ENCODE results near the gene ADM2.

The ADM2 gene

GRCh38 chr22:50445071-50445879, 36.1 kb upstream of the ADM2 start:
- DNase-seq, result peak in 4 of 6 experiments; percentile 13 to 47 (median 31)

DNA sequence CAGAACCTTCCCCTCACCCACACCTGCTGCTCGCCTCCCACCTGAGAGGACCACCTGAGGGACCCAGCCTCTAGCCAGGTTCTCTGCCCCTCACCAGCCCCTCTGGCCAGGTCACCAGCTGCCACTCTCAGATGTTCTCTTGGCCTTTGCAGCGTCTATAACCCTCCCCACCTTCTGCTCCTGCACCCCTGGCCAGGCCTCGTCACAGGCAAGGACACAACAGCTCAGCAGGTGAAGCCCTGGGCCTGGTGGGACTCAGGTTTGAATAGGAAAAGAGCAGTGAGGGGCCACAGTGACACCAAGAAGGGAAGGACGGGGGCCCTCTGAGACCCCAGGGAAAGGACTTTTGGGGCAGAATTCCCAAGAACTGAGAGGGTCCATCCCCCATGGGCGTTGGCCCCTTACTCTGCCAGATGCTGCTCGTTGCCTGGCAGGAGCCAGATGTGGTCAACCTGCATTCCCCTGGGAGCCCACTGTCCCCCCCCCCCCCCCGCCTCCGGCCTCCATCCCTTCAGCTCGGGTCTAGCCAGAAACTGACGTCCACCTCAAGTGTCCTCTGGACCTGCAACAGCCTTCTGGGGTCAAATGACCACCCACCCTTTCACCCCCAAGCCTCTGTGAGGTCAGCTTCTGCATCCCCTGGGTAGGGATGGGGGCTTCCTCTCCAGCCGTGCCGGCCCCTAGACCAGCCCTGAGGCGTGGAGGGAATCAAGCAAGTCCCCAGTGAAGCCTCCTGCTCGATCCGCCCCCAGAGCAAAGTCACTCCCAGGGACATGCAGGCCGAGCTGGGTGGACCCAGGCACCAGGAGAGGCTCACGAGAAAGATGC, 35.2 kb upstream of the ADM2 start:
- no peak for DNase-seq

DNA sequence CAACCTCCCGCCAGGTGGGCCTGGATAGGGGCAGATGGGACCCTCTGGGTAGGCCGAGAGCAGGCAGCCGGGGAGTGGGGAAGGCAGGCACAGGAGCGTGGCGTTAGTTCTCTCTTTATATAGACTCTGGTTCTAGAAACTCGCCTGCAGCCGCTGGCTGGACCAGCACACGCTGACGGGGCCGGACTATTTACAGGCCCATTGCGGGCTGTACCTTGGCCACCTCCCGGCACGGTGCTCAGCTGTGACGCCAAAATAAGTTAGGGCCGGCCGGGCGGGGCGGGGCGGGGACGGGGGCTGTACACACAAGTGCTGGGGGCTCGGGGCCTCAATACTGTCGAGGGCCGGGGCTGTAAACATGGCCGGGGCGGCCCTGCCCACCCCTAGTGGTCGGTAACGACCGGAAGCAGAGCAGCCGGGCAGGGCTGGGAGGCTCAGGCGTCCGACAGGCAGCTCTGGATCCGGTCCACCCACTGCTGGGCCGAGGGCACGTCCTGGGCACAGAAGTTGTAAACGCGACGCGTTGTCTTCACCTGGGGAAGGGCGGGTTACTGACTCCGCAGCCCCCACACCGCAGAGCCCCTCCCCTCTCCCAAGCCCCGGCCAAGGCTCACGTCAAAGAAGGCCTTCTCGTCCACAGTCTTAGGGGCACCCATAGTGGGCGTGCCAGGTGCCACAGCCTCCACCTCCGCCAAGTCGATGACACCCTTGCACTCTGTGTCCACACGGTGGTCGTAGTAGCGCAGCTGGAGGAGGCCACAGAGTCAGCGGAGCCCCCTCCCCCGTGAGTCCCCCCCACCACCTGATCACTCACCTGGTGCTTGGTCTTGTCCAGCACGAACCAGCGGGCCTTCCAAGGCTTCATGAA, 34.4 kb upstream of the ADM2 start:
- DNase-seq, result no peak

- DNase-seq, result no peak
Observed at GRCh38 chr22:50447576-50448551, 33.5 kb upstream of the ADM2 start.

DNA sequence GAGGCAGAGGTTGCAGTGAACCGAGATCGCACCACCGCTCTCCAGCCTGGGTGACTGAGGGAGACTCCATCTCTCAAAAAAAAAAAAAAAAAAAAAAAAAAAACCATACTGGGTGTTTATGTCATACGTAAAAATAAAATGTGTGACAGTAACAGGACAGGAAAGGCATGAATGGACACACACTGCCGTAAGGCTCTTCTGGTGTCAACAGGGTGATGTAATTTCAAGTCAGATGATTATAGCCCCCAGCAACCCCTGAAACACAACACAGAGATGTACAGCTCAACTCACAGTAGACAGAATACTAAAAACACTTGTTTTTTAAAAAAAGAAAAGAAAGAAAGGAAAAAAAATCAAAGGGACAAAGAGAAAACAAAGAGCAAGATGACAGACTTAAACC, 28.7 kb upstream of the ADM2 start:
- DNase-seq, result no peak

- no peak for DNase-seq
Observed at GRCh38 chr22:50454556-50455075, 26.7 kb upstream of the ADM2 start.

- no peak for DNase-seq
Observed at GRCh38 chr22:50455201-50455600, 26.1 kb upstream of the ADM2 start.

GRCh38 chr22:50456026-50456425, 25.3 kb upstream of the ADM2 start:
- DNase-seq, result no peak

- no peak for DNase-seq
Observed at GRCh38 chr22:50456466-50457234, 24.7 kb upstream of the ADM2 start.

GRCh38 chr22:50459016-50459415, 22.3 kb upstream of the ADM2 start:
- DNase-seq, result no peak

DNA sequence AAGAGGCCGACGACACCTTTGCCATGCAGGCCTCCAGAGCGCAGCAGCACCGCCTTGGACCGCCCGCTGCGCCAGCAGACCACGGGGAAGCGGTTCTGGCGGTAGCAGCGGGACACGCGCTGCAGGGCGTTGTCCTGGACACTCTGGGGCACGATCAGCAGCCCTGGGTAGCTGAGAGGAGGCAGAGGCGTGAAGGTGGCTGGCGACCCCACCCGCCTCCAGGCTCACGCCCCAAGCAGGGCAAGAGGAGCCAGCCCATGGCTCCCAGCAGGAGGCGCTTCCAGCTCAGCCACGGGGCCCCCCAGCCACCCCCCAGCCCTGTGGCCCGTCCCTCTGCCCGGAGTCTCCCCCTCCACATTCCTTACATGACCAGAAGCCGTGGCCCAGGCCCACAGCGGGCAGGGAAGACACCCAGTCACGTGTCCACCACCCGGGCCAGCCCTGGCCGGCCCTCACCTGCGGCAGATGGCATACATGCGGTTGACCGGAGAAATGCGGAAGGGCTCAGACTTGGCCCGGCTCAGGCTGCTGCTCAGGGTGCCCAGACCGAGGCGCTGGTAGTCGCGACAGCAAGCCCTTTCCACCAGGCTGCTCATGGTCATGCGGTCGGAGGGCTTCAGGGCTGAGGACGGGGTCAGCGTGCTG, 21.7 kb upstream of the ADM2 start:
- no peak for DNase-seq

DNA sequence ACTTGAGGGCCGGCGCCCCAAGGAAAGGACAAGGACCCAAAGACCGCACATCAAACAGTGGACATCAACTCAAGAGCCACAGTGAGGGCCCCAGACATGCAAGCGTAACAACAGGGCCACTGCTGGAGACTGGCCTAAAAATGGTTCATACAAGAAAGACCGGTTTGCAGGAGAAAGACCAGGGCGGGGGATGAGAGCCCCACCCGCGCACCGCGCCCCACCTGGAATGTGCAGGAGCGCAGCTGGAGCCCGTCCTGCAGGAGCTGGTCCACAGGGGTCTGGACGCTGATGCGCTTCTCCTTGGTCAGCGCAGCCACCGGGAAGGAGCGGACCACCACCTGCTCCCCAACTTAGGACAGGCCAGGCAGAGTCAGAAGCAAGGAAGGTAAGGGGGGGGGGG, 20.4 kb upstream of the ADM2 start:
- no peak for DNase-seq

- DNase-seq, result no peak
Observed at GRCh38 chr22:50461536-50461935, 19.8 kb upstream of the ADM2 start.

- no peak for DNase-seq
Observed at GRCh38 chr22:50461979-50462540, 19.3 kb upstream of the ADM2 start.

GRCh38 chr22:50463188-50463900, 18.0 kb upstream of the ADM2 start:
- no peak for DNase-seq

DNA sequence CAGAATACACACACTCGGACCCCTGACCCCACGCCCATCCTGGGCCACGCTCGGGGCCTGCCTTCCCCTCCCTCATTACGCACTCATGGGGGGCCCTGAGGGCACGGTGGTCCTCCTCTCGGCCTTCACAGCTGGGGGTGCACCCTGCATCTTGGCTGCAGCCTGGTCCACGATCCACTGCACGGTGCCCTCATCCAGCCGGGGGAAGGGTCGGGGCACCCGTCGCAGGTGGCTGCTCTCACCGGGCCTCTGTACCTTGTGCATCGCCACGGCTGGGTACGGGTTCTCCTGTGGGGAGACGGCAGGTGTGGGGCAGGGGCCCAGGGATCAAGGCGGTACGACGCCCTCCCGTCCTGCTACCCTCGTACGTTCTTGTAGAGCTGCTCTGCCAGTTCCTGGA, 16.9 kb upstream of the ADM2 start:
- no peak for DNase-seq

DNA sequence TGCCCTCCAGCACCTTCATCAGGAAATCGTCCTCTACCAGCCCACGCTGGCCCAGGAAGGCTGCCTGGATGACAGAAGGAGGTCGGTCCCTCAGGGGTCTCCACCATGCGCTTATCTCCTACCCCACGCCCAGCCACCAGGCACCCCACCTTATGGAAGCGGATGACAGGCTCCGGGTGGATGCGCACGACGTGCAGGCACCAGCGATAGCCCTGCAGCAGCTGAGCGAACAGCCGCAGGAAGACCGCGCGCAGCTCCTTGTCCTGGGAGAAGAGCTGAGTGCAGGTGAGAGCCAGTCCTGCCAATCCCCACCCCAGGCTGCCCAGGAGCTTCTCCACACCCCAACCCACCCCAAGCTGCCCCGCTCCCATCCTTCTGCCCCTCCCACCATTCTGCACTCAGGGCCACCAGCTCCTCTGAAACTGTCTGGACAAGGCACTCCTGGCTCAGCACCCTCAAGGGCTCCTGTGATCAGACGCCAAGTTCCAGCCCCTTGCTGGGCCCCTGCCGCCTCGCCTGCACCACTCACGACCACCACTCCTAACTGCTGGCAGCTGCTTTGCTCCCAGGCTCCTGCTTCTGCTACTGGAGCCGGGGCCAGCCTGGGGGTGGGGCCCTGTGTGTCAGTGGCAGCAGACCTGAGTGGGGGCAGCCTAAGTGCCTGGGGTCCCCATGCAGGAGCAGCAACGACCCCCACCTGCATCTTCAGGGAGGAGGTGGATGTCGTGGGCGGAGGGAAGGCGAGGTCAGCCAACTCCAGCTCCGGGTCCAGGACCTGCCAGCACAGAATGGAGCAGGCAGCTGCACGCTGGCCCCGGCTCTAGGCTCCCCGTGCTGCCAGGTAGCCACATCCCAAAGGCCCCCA, 16.0 kb upstream of the ADM2 start:
- no peak for DNase-seq

- DNase-seq, result no peak
Observed at GRCh38 chr22:50467341-50467740, 14.0 kb upstream of the ADM2 start.

Measured in stimulated activated naive CD4-positive, alpha-beta T cell (primary cell).